Measurements from ENCODE around the gene KCNQ1. TPM values are rescaled to one million over a fixed set of nuclear protein-coding genes. Genes with fewer than 3 reads are reported as not detected.

KCNQ1 gene
- total and polyA plus RNA-seq, 9 of the 15 experiments (the other 6 are each of a cell fraction or from before 2014, with no cell fraction given) = 0.44 TPM; not detected in 8

DNA sequence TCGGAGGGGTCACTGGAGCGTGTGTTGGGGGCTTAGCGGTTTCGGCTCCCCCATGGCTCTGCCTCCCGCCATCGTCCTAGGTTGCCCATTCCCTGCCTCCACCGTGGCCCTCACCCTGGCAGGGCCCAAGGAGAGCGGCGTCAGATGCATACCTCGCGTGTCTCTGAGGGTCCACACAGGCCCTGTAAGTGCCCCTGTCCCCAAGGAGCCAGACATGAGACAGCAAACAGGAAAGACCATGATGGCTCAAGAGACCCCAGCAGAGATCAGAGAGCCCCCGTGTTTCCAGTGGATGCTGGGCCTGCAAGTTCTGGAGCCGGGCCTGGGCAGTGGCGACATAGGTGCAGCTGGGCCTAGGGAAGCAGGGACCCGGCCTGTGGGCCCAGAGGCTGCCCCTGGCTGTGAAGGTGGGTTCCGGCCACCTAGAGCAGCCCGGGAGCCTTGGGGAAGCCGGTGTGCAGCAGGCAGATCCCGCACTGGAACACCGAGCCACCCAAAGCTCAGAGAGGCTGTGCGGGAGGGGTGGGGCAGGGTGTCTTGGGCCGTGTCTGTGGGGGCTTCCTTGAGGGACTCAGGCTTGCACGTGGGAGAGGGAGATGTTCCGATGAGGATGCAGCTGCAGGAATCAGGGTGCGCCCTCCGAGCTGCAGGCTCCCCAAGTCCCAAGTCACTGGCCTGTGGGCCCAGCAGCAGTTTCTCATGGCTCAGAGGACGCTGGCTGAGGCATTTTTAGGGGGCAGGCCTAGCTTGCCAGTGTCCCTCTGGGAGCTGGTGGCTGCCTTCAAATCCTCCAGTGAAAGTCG lies 128.6 kb downstream of the KCNQ1 start:
- in situ Hi-C loops (cut with MboI) (no loop called here), intact Hi-C loops (cut with micrococcal nuclease) (no loop called here)
- ATAC-seq (no peak), FAIRE-seq (no peak), DNase-seq (ENCODE audit: extremely low read depth in 1 of 4, low spot score in 3 of 4) (no peak)
- H3K27me3 ChIP-seq (ENCODE audit: control insufficient read depth in 2 of 2, insufficient read depth in 2 of 2, low read length in 2 of 2) = peaks cover 0 to 30% of the 10 kb centered on the region in 2 experiments; a peak in 3 of 5 replicates
- H3K4me3 ChIP-seq = no peak overlapping the region
- no peak overlapping the region for H3K4me2 ChIP-seq (ENCODE audit: insufficient read depth, low read length)
- no peak overlapping the region for H3K9ac ChIP-seq (ENCODE audit: insufficient read depth in 1 of 2, low read depth in 2 of 2, low read length in 2 of 2)
- no peaks in the 10 kb centered on the region for H3K9me3 ChIP-seq (replicated peaks; ENCODE audit: control insufficient read depth, insufficient read depth, low read depth, low read length)
- 0 out of 2 replicates have a peak, but pooled peaks cover 4% of the 10 kb centered on the region for H4K20me1 ChIP-seq (replicated peaks; ENCODE audit: control insufficient read depth, insufficient read depth, low read length)
- WGBS (ENCODE audit: insufficient coverage, low coverage, missing lambda C conversion rate) = 45% methylated on average over 16 of the region's 28 CpGs
- no peaks in the 10 kb centered on the region for H3K79me2 ChIP-seq (ENCODE audit: control insufficient read depth, insufficient read depth, low read length)
- POLR2A ChIA-PET = interaction anchor here (0.6 to 0.9 kb wide), 2 partner anchors 13 to 57 kb away, joined by 3 read pairs; no protein-coding TSS in a partner anchor
- no peaks in the 10 kb centered on the region for H3K9me1 ChIP-seq (ENCODE audit: control insufficient read depth, insufficient read depth, low read length)
- TF ChIP-seq, protein P1, sequence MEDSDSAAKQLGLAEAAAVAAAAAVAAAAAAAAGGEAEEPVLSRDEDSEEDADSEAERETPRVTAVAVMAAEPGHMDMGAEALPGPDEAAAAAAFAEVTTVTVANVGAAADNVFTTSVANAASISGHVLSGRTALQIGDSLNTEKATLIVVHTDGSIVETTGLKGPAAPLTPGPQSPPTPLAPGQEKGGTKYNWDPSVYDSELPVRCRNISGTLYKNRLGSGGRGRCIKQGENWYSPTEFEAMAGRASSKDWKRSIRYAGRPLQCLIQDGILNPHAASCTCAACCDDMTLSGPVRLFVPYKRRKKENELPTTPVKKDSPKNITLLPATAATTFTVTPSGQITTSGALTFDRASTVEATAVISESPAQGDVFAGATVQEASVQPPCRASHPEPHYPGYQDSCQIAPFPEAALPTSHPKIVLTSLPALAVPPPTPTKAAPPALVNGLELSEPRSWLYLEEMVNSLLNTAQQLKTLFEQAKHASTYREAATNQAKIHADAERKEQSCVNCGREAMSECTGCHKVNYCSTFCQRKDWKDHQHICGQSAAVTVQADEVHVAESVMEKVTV (CRISPR knock-in tag; IDR thresholded peaks at IDR 0.05) = no peak
- TF ChIP-seq ZFP30 (CRISPR knock-in tag; IDR thresholded peaks at IDR 0.05; ENCODE audit: borderline replicate concordance) = no peak
- no peak for TF ChIP-seq KDM4B (IDR thresholded peaks at IDR 0.05; ENCODE audit: borderline replicate concordance in 2 of 2, low read depth in 1 of 2)
- no TSS peak for BruUV-seq (replicated peaks)
- no peak overlapping the region for H2AFZ ChIP-seq (ENCODE audit: low read depth, low read length)
- no peak overlapping the region for H3K27ac ChIP-seq (ENCODE audit: extremely low read depth, low read depth, low read length)
- no peaks in the 10 kb centered on the region for H3K36me3 ChIP-seq (ENCODE audit: control insufficient read depth, insufficient read depth, low read length)
- CTCF ChIA-PET (ENCODE audit: low intra/inter-chr PET ratio) = no interaction called here
- H3K4me1 ChIP-seq (replicated peaks in 1 of 2; ENCODE audit: control insufficient read depth in 2 of 2, insufficient read depth in 2 of 2, low read length in 2 of 2) = peaks cover 0 to 68% of the 10 kb centered on the region in 2 experiments; a peak in 2 of 5 replicates
